ENCODE data around the gene DAB2IP. TPM values are rescaled to one million over a fixed set of nuclear protein-coding genes. Genes with fewer than 3 reads are reported as not detected.

Gene DAB2IP
- total RNA-seq, 6 experiments from 2014 or later = 23.0 to 28.2 (median 25.7) TPM

DNA sequence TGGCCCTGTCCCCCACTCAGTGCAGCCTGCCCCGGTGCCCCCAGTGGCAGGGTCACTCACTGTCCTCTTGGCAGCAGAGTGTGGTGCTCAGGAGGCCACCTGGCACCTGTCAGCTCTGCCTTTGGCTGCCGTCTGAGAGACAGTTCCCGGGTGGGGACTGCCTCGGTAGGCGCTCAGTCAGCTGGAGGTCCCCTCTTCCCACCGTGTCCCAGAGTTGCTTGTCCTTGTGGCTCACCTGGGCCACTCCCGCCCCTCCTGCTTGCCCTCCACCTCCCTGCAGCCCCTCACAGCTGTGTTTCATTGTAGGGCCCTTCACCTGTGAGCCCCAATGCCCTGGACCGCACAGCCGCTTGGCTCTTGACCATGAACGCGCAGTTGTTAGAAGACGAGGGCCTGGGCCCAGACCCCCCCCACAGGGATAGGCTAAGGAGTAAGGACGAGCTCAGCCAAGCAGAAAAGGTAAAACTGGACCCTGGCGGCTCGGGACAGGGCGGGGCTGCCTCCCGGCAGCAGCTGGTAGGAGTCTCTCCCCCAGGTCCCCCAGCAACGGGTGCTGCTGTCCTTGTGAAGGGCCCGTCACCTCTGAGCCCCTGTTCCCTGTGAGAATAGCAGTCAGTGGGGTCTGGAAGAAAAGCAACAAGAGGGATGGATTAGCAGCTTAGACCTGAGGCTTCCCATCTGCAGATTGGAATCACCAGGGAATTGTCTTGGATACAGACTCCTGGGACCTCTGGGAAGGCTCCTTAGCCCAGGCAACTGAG lies 122.7 kb downstream of the DAB2IP start:
- TF ChIP-seq, protein P1, sequence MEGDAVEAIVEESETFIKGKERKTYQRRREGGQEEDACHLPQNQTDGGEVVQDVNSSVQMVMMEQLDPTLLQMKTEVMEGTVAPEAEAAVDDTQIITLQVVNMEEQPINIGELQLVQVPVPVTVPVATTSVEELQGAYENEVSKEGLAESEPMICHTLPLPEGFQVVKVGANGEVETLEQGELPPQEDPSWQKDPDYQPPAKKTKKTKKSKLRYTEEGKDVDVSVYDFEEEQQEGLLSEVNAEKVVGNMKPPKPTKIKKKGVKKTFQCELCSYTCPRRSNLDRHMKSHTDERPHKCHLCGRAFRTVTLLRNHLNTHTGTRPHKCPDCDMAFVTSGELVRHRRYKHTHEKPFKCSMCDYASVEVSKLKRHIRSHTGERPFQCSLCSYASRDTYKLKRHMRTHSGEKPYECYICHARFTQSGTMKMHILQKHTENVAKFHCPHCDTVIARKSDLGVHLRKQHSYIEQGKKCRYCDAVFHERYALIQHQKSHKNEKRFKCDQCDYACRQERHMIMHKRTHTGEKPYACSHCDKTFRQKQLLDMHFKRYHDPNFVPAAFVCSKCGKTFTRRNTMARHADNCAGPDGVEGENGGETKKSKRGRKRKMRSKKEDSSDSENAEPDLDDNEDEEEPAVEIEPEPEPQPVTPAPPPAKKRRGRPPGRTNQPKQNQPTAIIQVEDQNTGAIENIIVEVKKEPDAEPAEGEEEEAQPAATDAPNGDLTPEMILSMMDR (IDR thresholded peaks at IDR 0.05) = no peak
- peaks cover 53% of the 10 kb centered on the region for H3K36me3 Mint-ChIP-seq (ENCODE audit: low read depth)

DNA sequence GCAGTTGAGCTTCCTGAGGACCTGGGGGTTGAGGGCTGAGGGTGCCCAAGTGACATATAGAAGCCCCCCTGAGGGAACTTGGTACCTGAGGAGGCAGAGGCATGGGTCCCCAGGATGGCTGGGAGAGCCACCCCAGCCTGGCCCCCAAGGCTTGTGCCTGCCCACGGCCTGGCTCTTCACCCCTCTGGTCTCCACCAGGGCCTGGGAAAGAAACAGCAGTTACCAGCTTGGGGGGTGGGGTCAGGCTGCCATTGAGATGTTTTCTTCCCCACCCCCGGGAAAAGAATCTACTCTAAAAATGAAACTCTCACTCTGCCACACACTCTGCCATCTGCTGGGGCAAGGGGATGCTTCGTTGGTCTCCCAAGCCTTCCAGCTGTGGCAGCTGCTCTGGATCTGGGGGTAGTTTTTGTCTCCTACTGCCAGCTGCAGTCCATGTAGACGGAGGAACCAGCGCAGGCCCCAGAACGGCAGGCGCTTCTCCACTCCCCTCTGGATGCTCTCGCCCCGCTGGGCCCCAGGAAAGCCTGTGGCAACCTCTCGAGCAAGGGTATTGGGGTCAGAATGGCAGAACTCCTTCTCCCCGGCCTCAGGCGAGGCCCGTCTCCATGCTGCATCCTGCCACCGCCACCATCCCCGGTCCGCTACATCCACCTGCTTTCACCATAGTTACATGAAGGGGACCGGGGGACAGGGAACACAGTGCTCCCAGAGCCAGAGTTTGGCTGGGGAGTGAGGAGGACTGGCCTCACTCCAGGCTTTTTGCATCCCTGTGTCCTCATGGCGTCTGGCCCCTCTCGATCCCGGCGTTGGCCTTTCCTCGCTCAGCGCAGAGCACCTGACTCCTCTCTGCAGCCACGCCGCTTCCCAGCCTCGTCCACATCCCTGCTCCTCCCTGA lies 123.5 kb downstream of the DAB2IP start:
- DNase-seq = no peak
- H3K9me3 Mint-ChIP-seq = peaks cover 7% of the 10 kb centered on the region
- peaks cover 48% of the 10 kb centered on the region for H3K36me3 Mint-ChIP-seq (ENCODE audit: low read depth)
- no peak overlapping the region; the same call in 1 of the 2 replicates for H3K27ac Mint-ChIP-seq
- TF ChIP-seq, protein P1 (IDR thresholded peaks at IDR 0.05) = no peak
- no peak overlapping the region for H3K4me3 Mint-ChIP-seq
- H3K27me3 Mint-ChIP-seq (ENCODE audit: insufficient read depth) = no peaks in the 10 kb centered on the region; the same call in 1 of the 2 replicates
- H3K4me1 Mint-ChIP-seq (ENCODE audit: low read depth) = peaks cover 39% of the 10 kb centered on the region

More for the DNA sequence above, 122.7 kb downstream of the DAB2IP start:
- H3K27ac Mint-ChIP-seq = no peak overlapping the region
- no peaks in the 10 kb centered on the region; the same call in 1 of the 2 replicates for H3K27me3 Mint-ChIP-seq (ENCODE audit: insufficient read depth)
- no peak for DNase-seq
- peaks cover 39% of the 10 kb centered on the region for H3K4me1 Mint-ChIP-seq (ENCODE audit: low read depth)
- H3K4me3 Mint-ChIP-seq = no peak overlapping the region
- peaks cover 7% of the 10 kb centered on the region for H3K9me3 Mint-ChIP-seq

DNA sequence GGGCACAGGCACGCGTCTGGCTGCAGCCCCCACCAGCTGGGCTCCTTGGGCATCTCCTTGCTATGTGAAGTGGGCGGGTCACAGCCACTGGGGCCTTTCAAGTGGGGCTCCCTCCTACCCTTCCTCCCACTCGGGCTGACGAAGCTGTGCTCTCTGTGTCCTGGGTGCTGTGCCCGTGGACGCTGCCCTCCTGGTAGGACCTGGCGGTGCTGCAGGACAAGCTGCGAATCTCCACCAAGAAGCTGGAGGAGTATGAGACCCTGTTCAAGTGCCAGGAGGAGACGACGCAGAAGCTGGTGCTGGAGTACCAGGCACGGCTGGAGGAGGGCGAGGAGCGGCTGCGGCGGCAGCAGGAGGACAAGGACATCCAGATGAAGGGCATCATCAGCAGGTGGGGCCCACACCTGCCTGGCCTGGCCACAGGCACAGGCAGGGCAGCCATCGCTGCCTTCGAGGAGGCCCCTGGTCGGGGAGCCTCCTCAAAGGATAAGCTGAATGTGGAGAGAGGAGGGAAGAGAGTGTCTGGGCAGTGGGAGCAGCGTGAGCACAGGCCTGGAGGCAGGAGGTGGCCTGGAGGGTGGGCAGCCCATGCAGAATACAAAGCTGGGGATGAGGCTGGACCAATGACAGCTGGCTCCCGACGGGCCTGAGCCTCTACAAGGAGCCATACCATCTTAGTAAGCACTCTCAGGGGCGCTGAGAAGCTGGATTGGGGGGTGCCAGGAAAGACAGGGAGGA lies 124.7 kb downstream of the DAB2IP start:
- Mint-ChIP-seq H3K9me3 (peaks cover 7% of the 10 kb centered on the region), H3K4me1 (ENCODE audit: low read depth) (peaks cover 29% of the 10 kb centered on the region), H3K27me3 (ENCODE audit: insufficient read depth) (no peaks in the 10 kb centered on the region; the same call in 1 of the 2 replicates), H3K27ac (no peak overlapping the region), H3K4me3 (no peak overlapping the region), H3K36me3 (ENCODE audit: low read depth) (peaks cover 43% of the 10 kb centered on the region)
- TF ChIP-seq, protein P1 (IDR thresholded peaks at IDR 0.05) = no peak
- DNase-seq = no peak

DNA sequence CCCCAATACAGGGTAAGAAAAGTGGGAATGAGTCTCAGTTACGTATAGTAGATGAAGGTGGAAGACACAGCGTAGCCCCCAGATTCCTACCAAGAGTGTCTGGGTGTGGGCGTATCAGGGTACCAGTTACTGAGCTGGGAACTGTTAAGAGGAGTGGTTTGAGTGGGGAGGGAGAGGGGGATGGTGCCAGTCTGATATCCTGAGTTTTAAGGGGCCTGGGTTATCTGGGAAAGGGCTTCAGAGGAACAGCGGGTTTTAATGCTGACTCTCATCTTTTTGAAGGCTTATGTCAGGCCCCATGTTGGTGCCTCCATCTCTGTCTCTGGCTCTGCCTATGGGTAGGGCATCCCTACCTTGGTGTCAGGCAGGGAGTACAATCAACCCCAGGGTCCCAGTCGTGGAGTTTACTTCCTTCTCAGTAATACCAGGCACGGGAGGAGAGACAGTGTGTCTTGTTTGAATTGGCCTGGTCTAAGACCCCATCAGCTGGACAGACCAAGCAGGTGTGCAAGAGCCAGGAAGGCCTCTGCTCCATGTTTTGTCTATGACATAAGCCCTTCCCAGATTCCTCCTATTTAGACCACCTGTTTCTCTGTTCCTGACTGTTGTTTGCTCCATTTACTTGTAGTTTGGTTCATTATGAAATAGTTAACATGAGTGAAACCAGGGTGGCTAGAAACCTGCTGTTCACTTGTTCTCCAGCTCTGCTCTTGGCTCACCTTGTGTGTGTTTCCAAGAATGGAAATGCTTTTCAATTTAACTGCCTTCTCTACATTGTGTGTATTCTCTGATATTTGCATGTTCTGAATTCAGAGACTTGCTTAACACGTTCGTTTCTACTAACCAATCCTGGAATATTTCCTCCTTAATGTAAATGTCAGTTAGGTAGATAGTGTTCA lies 125.6 kb downstream of the DAB2IP start:
- H3K4me1 Mint-ChIP-seq (ENCODE audit: low read depth) = peaks cover 21% of the 10 kb centered on the region
- TF ChIP-seq, protein P1 (IDR thresholded peaks at IDR 0.05) = no peak
- peaks cover 43% of the 10 kb centered on the region for H3K36me3 Mint-ChIP-seq (ENCODE audit: low read depth)
- no peaks in the 10 kb centered on the region; the same call in 1 of the 2 replicates for H3K27me3 Mint-ChIP-seq (ENCODE audit: insufficient read depth)
- H3K4me3 Mint-ChIP-seq = no peak overlapping the region
- peaks cover 7% of the 10 kb centered on the region for H3K9me3 Mint-ChIP-seq
- no peak overlapping the region for H3K27ac Mint-ChIP-seq
- DNase-seq = no peak
